ENCODE measurements around the gene CST7.
"Not testable (repeated sequence)": the region's sequence is repeated elsewhere in the genome, so short reads cannot be mapped to it uniquely, and the experiment has no call there.

CST7 gene

DNA sequence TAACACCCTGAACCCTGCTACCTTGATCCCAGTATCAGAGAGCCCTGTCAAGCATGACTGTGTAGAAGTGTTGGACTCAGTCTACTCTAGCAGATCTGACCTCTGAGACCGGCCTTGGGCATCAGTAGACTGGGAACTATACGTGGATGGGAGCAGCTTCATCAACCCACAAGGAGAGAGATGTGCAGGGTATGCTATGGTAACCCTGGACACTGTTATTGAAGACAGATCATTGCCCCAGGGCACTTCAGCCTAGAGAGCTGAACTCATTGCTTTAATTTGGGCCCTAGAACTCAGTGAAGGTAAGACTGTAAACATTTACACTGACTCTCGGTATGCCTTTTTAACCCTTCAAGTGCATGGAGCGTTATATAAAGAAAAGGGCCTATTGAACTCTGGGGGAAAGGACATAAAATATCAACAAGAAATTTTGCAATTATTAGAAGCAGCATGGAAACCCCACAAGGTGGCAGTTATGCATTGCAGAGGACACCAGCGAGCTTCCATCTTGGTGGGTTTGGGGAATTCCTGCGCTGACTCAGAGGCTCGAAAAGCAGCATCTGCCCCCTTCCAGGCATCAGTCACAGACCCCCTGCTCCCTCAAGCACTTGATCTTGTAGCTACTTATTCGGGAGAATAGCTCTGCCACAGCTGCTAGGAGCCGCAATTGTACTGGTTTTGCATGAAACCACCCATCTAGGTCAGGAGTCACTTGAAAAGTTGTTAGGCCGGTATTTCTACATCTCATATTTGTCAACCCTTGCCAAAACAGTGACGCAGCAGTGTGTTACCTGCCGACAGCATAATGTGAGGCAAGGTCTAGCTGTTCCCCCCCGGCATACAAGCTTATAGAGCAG, 19.0 kb upstream of the CST7 start:
- peak; percentile 44 for DNase-seq

DNA sequence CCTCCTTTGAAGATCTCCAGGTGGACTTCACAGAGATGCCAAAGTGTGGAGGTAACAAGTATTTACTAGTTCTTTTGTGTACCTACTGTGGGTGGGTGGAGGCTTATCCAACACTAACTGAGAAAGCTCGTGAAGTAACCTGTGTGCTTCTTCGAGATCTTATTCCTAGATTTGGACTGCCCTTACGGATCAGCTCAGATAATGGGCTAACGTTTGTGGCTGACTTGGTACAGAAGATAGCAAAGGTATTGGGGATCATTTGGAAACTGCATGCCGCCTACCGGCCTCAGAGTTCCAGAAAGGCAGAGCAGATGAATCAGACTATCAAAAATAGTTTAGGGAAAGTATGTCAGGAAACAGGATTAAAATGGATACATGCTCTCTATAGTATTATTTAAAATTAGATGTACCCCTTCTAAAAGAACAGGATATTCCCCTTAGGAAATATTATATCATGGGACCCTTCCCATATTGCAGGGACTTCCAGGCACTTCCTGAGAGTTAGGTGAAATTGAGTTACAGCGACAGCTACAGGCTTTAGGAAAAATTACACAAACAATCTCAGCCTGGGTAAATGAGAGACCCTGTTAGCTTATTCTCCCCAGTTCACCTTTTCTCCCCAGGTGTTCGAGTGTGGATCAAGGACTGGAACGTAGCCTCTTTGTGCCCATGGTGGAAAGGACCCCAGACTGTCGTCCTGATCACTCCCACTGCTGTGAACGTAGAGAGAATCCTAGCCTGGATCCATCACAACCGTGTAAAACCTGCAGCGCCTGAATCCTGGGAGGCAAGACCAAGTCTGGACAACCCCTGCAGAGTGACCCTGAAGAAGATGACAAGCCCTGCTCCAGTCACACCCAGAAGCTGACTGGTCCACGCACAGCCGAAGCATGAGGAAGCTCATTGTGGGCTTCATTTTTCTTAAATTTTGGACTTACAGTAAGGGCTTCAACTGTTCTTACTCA, 18.1 kb upstream of the CST7 start:
- not testable (repeated sequence) for DNase-seq

DNA sequence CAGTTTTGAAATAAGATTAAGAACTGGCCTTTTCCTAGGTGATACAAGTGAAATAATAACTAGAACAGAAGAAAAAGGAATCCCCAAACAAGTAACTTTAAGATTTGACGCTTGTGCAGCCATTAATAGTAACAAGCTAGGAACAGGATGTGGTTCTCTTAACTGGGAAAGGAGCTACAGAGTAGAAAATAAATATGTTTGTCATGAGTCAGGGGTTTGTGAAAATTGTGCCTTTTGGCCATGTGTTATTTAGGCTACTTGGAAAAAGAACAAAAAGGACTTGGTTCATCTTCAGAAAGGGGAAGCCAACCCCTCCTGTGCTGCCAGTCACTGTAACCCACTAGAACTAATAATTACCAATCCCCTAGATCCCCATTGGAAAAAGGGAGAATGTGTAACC, 17.2 kb upstream of the CST7 start:
- not testable (repeated sequence) for DNase-seq

DNA sequence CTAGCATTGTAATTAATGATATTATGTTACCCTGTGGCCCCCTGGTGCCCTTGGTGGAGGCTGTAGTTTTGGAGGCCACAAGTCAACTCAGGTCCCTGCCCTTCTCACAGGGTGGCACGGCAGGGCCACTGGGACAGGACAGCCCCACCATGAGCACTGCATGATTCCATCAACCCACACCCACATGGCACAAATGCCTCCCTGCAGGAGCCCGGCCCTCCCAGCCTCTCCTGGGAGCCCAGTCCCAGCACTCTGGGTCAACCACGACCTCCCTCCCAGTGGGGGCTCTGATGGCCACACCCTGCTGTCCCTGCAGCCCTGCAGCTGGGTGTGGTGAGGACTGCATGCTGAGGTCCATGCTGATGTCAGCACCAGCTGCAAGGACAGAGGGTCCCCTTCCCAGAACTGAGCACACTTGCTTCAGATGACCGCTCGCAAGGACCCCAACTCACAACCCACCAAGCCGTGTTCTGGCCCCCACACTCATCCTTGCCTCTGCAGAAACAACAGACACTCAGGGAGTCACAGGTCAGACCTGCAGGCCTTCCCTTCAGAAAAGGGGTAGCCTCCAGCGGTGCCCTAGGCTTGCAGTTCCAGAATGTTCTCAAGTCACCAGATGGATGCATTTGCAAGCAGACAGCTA, 15.7 kb upstream of the CST7 start:
- DNase-seq, result no peak

DNA sequence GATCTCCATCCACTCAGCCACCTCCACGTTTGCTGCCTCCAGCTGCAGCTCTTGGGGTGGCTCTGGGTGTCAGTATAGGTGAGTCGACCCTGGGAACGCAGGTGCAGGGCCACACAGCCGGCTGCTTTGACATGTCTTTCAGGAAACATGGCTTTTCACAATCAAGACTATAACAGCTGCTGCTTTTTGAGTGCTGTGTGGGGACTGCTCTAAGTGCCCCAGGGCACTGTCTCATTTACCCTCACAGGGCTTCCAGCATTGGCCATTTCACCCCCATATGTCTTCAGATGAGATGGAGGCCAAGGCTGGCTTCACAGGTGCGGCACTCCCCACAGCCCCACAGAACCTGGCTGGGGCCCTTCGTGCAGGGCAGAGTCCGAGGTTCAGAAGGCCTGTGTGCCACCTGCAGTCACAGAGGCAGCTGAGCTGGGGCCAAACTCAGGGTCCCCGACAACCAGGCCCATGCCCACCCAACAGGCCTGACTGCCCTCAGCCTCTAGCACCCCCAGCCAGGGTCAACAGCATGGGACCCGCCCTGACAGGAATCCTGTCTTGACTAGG, 14.9 kb upstream of the CST7 start:
- DNase-seq, result no peak

DNA sequence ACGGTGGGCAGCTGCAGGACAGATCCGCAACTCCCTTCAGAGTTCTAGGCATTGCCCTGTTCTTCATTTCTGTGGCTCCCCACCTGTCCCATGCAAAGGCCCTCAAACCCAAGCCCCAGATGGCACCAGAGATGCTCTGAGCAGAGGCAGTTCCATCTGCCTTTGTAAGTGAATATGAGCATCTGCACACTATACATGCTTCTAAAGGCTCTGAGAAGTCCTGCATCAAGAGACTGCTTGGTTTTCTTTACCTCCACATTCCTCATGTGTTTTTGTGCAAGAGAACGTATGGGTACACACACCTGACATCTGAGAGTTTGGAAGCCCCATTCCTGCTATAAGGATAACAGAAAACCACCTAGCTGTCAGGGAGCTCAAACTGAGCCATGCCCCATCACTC, 14.4 kb upstream of the CST7 start:
- DNase-seq, result no peak

DNA sequence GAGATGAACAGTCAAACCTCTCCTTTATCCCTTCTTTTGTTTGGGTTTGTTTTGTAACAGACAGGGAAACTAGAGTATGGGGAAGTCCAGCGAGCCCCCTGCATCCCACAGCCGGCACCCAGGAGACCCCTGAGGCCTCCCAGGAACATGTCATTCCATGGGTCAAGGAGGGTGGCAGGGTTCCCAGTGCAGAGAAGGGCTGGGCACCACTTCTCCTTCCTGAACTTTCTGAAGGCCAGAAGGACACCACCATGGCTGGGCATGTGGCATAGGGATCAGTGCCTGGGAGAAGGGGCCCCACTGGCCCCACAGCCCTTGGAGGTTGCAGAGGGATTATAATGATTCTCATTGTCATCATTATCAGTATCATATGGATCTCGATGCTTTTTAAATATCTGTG, 13.9 kb upstream of the CST7 start:
- no peak for DNase-seq

DNA sequence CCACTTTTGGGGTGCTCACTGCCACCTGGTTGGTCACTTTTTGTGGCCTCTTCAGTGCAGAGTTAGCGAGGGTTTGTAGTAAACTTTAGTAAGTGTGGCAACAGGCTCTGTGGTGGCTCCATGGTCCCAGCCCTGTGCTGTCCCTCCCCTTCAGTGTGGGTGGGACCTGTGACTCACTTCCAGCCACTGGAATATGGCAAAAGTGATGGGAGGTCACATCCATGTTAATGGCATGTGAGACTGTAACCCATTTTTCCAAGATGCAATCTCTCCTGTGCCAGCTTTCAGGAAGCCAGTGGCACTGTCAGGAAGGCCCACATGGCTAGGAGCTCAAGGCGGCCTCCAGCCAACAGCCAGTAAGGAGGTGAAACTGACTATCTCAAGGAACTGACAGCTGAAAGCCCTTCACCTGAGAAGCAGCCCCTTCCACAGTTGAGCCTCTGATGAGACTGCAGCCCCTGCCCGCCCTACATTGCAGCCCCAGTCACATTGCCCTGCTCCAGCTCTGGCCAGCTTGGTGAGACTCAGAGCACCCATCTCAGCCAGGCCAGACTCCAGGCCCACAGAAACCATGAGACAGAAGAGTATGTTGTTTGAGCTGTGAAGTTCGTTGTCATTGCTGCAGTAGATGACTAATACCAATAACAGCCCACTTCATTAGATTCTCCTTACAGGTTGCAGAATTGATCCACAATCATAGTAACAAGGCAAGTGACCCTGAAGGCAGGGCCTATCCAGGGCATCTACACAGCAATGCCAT, 13.1 kb upstream of the CST7 start:
- no peak for DNase-seq

DNA sequence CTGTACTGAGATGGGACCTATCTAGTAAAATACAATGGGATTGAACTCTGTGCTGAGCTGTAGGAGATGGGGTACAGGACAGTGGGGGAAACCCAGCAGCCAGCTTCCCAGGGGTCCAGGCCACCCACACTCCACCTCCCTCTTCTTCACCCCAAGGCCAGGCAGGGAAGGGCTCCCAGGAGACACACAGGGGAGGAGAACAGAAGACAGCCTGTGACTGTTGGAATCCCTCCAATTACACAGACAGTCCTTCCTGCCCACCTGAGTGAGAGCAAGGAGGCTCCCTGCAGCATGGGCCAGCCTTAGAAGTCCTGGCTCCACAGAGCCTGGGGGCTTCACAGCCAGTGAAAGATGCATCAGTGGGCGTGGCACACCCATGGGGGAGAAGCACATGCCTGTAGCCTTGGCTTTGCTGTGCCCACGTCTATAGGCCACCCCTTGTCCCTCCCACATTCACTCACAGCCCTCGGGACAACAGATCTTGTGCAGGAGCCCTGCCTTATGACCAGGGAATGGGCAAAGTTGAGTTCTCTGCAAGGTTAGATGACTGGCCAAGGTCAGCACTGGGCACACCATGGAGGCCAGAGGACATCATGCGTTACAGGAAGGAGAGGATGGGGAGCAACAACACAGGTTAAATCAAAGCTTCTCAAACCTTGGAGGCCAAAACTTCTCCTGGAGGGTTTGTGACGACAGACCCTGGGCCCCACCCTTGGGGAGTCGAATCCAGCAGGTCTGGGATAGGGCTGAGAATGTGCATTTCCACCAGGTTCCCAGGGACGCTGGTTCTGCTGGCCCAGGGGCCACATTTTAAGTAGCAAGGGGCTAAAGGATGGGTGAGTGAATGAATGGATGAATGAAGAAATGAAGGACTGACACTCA, 12.3 kb upstream of the CST7 start:
- no peak for DNase-seq

DNA sequence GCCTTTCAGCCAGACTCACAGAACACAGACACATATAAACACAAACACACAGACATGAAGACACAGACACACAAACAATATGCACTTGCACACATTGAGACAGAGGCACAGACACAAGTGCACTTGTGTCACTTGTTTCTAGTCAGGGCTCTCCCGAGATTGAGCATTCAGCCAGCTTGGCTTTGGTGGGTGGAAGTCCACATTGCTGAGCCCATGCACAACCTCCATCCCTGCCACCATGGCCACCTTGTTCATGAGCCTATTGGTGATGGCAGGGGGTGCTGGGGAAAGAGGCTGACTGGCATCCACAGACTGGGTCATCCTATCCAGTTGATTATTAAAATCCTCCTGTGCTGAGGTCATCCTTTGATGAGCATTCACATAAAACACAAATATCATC, 11.5 kb upstream of the CST7 start:
- no peak for DNase-seq

DNA sequence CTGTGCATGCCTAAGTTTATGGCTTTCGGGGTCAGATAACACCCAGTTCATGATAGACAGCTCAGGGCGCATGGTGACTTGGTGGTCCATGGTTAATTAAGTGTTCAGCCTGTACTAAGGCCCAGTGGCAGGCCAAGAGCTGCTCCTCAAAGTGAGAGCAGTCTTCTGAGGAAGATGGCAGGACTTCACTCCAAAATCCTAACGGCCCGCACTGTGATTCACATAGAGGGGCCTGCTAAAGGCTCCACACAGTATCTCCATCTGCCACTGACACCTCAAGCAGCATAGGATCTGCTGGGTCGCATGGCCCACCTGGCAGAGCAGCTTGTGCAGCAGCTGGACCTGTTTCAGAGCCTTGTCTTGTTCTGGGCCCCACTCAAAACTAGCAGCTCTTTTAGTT, 10.6 kb upstream of the CST7 start:
- DNase-seq, result no peak

DNA sequence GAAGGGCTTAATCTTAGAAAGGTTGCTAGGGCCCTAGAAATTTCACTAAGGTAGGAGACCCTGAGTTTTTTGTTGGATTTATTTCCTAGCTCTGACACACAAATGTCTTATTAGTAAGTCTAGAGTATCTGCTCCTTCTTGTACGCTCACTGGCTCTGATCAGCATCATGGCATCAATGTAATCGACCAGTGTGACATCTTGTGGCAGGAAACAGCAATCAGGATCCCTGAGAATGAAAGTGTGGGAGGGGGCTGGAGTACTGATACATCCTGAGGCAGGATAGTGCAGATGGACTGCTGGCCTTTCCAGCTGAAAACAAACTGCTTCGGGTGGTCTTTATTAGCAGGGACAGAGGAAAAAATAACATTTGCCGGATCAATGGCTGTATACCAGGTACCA, 10.0 kb upstream of the CST7 start:
- no peak for DNase-seq

DNA sequence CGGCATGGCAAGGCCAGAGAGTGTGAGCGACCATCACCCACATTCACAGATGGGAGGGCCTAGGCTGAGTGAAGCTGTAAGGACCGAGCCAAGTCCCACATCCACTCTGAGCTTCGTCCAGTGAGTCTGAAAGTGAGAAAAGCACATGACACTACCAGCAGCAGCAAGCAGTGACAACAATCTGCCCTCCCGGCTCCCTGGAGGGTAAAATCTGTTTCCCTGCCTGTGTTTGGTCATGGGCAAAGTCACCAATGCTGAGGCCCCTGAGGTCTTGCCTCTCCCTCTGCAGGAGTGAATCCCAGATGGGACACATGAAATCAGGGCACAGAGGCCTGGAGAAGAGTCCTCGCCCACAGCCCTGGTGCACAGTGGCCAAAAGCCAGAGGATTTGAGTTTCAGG, 6.4 kb upstream of the CST7 start:
- no peak for DNase-seq

DNA sequence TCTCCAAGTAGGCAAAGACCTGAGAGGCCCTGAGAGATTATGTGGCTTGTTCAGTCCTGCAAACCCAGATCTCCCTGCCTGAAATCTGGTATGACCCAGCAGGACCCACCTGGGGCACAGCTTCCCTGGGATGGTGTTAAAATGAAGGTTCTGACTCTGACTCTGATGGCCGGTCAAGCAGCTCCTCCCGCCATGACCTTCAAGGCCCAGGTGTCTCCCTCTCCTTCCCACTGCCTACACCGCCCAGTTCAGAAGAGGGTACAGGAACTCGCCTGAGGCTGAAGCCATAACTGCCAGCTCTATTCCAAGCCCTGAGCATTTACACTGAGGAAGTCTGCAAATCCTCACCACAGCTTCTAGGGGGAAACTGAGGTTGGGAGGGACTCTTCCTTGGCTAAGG, 5.9 kb upstream of the CST7 start:
- no peak for DNase-seq

DNA sequence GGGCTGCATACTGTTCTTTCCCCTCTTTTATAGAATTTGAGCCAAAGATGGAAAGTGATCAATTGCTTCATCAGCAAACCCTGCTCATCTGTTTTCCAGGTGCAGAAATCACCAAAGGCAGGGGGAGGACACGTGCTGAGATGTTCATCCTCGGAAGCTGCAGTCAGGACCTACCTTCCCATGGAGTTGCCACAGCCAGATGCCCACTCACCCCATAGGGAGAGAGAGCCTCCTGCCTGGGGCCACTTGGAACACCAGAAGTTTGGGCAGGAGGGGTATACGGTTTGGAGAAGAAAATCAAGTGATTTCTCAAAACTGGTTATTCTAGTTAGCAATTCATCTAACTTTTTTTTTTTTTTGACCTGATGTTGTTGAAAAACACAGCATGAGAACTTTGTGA, 5.3 kb upstream of the CST7 start:
- no peak for DNase-seq

DNA sequence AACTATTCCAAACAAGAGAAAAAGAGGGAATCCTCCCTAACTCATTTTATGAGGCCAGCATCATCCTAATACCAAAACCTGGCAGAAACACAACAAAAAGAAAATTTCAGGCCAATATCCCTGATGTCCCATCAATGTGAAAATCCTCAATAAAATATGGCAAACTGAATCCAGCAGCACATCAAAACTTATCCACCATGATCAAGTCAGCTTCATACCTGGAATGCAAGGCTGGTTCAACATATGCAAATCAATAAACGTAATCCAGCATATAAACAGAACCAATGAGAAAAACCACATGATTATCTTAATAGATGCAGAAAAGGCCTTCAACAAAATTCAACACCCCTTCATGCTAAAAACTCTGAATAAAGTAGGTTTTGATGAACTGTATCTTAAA, 2.7 kb upstream of the CST7 start:
- DNase-seq, result not testable (repeated sequence)

DNA sequence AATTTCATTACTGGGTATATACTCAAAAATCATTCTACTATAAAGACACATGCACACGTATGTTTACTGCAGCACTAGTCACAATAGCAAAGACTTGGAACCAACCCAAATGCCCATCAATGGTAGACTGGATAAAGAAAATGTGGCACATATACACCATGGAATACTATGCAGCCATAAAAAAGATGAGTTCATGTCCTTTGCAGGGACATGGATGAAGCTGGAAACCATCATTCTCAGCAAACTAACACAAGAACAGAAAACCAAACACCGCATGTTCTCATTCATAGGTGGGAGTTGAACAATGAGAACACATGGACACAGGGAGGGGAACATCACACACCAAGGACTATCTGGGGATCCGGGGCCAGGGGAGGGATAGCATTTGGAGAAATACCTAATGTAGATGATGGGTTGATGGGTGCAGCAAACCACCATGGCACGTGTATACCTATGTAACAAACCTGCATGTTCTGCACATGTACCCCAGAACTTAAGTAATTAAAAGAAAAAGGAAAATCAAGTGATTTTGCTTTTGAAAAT, 602 bp upstream of the CST7 start:
- DNase-seq, result not testable (repeated sequence)

DNA sequence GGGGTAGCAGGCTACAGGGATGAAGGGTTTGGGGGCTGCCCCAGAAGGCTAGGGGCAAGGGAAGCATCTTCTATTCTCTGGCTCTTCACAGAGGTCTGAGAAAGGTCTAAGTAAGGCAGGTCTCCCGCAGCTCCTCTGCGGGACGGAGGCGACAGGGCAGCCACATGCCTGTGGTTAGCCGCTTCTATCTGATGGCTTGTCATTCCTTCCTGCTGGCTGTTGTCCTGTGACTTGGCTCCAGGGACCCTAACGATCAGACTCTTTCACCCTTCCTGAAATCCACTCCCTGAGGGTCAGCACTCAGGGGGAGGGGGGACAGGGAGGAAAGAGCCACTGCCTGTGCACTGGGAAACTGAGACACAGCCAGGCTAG, 673 bp downstream of the CST7 start:
- DNase-seq, result peak; percentile 50

DNA sequence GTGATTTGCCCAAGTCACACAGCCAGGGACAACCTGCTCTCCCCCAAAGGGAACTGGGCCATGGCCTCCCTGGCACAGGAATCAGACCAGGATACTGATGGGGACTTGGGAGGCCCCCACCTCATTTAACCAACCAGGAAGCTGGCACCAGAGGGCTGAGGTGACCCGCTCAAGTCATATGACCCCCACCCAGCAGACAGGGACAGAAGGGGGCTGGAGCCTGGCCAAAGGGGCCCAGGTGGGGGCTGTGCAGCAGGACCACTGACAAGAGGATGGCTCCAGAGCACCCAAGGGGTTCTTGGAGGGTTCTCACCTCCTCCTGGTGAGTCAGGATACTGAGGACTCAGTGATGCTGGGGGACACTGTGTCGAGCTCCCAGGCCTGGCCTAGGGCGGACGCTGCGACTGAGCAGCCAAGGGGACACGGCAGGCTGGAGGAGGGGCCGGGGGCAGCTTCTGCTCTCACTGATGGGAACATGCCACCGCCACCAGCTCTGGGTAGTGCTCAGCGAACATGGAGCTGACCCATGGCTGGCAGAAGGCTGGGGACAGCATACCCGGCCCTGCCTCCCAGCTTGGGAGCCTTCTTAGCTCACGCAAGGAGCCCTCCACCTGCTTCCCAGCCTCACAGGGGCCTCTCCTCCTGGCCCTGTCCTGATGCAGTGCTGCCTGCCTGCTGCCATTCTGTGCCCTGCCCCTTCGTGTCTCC, 1.2 kb downstream of the CST7 start:
- no peak for DNase-seq

DNA sequence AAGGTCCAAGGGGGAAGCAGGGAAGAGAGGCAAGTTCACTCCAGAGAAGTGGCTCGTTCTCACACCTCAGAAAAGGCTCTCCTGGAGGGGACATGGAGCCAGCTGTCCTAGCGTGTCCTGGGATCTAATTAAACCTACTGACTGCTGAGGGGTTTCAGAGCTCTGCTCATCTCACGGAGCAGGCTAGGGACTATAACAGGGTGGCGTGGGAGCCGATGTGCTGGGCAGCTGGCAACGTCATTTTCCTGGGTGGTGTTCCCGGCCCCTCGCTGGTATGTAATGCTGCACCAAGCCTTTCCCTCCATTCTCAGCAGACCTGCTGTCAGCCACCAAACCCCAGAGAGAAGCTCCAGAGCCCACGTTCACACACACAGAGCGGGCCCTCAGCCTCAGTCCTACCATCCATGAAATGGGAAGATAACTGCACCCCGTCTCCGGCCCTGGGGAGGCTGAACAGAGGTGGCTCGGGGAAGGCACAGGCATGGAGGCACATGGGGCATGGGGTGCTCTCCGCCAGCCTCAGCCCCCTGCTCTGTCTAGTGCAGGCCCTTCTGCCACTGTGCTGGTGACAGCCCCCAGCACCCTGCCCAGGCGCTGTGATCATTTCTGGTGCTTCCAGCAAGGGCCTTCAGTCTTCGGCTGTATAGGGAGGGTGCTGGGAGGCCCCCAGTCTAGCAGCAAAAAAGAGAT, 1.9 kb downstream of the CST7 start:
- DNase-seq, result no peak

Data from NK-92 treated with Interleukin-12 subunit alpha and Interleukin-12 subunit beta, amount 100 ng/mL, for 24 hours (cell line).